BJ (cell line): ENCODE data around the gene CAMK4. TPM values are rescaled to one million over a fixed set of nuclear protein-coding genes. Genes with fewer than 3 reads are reported as not detected.
"Not testable (repeated sequence)": the region's sequence is repeated elsewhere in the genome, so short reads cannot be mapped to it uniquely, and the experiment has no call there.

Experiments
- CTCF ChIA-PET: fragments of 350-600 bp; formaldehyde crosslinking; extraction: SDS; loops from one replicate; lab custom pipeline; 2021; ENCODE audit warnings: antibody characterized with exemption, inconsistent platforms; lab: Yijun Ruan, JAX
- POLR2A ChIA-PET: fragments of 300-600 bp; sonication (Branson Sonifier 250); formaldehyde crosslinking; extraction: SDS; loops from one replicate; lab custom pipeline; 2021; ENCODE audit warnings: antibody characterized with exemption; lab: Charles Lee
- DNase-seq: peaks from one replicate; pipeline ENCODE4 v3.0.0-alpha.2; 2011; ENCODE audit warnings: low read depth
- H3K27me3 ChIP-seq: 2 replicates; pipeline ENCODE4 v1.6.0; 2011; ENCODE audit warnings: low read length; ENCODE audit not compliant: control insufficient read depth, insufficient read depth
- H3K36me3 ChIP-seq: 2 replicates; pipeline ENCODE4 v1.5.1; 2011; ENCODE audit warnings: low read length; ENCODE audit not compliant: control insufficient read depth, insufficient read depth
- H3K4me3 ChIP-seq: 2 replicates; pipeline ENCODE4 v1.5.1; 2011; ENCODE audit warnings: low read depth, mild to moderate bottlenecking, control low read depth, low read length
- CTCF ChIP-seq: IDR thresholded peaks from 2 replicates; pipeline ENCODE4 v1.5.1; 2011; ENCODE audit warnings: low read depth, mild to moderate bottlenecking, control low read depth, inconsistent platforms, low read length, moderate library complexity; ENCODE audit not compliant: insufficient read depth
- polyA plus RNA-seq: library from polyadenylated mRNA; depleted of rRNA; stranded (reverse); fragments of >200 nt; gene quantifications from 2 replicates; pipeline ENCODE4 v1.2.3, GENCODE V29; 2011

CAMK4 gene
- polyA plus RNA-seq, 1 experiment = 0.78 TPM

GRCh38 chr5:111299067-111299481, 74.9 kb downstream of the CAMK4 start:
- Histone ChIP-seq H3K36me3 (no peaks in the 10 kb centered on the region), H3K27me3 (no peaks in the 10 kb centered on the region), H3K4me3 (no peak overlapping the region)
- DNase-seq = no peak
- TF ChIP-seq CTCF = no peak
- ChIA-PET POLR2A (no interaction called here), CTCF (no interaction called here)

DNA sequence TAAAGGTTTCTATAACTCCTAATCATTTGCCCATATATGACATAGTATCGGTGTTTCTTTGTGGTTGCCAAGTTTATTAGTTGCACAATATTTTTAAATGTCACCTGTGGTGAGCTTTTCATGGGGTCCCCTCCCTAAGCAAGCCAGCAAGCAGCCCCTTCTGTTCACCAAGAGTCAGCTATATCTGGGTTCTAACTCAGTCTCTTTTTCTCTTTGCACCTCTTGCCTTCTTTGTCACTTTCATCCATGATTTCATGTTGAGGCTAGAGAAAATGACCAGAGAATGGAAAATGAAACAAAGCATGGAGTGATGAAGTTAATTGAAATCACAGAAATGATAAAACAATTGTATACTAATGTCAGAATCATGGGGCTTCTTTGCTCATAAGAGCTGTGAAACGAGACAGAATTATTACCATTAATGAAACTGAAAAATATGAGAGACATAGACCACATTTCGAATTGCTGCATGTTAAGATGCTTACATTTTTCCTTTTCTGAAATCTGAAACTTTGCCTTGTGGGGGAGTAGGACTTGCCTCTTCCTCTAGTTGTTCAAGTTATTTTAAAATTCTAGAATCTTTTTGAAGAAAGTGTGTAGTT, 75.7 kb downstream of the CAMK4 start:
- Histone ChIP-seq H3K27me3 (no peaks in the 10 kb centered on the region), H3K36me3 (no peaks in the 10 kb centered on the region), H3K4me3 (no peak overlapping the region)
- POLR2A ChIA-PET = no interaction called here
- TF ChIP-seq CTCF = no peak
- CTCF ChIA-PET = no interaction called here
- no peak for DNase-seq

DNA sequence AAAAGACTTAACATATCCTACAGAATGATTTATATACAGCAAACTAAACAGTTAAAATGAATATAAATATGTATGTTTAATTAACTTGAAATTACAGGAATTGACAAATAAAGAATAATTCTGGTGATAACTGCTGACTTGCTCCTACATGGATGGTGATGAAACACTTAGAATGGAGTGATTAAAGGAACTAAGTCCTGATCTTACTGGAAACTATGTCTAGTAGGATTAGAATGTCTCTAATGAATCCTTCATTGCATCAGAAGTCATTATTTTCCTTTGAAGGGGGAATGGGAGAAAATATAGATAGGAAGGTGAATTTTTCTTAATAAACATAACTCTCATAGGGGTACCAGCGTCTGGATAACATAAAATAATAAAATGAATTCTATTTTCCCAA, 77.1 kb downstream of the CAMK4 start:
- Histone ChIP-seq H3K36me3 (no peaks in the 10 kb centered on the region), H3K27me3 (no peaks in the 10 kb centered on the region), H3K4me3 (no peak overlapping the region)
- ChIA-PET POLR2A (no interaction called here), CTCF (no interaction called here)
- TF ChIP-seq CTCF = no peak
- DNase-seq = no peak

DNA sequence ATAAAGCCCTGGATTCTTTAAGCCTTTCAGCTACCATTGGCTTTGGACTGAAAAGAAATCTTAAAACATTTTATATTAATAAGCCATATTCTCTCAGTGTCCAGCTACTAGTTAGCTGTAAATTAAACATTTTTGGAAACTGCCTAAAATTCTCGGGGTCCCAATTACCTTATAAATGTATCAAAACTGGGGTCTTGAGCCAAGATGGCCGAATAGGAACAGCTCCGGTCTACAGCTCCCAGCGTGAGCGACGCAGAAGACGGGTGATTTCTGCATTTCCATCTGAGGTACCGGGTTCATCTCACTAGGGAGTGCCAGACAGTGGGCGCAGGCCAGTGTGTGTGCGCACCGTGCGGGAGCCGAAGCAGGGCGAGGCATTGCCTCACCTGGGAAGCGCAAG, 77.9 kb downstream of the CAMK4 start:
- CTCF ChIA-PET, POLR2A ChIA-PET, DNase-seq, H3K27me3 ChIP-seq, H3K4me3 ChIP-seq, H3K36me3 ChIP-seq: not testable (repeated sequence)

- CTCF ChIA-PET = no interaction called here
- H3K36me3 ChIP-seq = no peaks in the 10 kb centered on the region
- H3K4me3 ChIP-seq = no peak overlapping the region
- POLR2A ChIA-PET = no interaction called here
- no peaks in the 10 kb centered on the region for H3K27me3 ChIP-seq
- no peak for DNase-seq
- no peak for TF ChIP-seq CTCF
Observed at GRCh38 chr5:111308951-111309350, 84.8 kb downstream of the CAMK4 start.

- no peak for DNase-seq
- Histone ChIP-seq H3K36me3 (no peaks in the 10 kb centered on the region), H3K4me3 (no peak overlapping the region), H3K27me3 (no peaks in the 10 kb centered on the region)
- no peak for TF ChIP-seq CTCF
- POLR2A ChIA-PET = no interaction called here
- CTCF ChIA-PET = no interaction called here
Observed at GRCh38 chr5:111309384-111309783, 85.2 kb downstream of the CAMK4 start.
